ENCODE results near the gene OR2Y1. TPM values are rescaled to one million over a fixed set of nuclear protein-coding genes. Genes with fewer than 3 reads are reported as not detected.
"Not testable (repeated sequence)": the region's sequence is repeated elsewhere in the genome, so short reads cannot be mapped to it uniquely, and the experiment has no call there.

The OR2Y1 gene
- total RNA-seq, 2 experiments from 2014 or later = not detected

GRCh38 chr5:180703912-180704311 lies 35.9 kb downstream of the OR2Y1 start:
- no TSS peak for BruUV-seq (replicated peaks)
- H2AFZ ChIP-seq (ENCODE audit: low read length) = no peak overlapping the region
- no peaks in the 10 kb centered on the region for H3K4me1 ChIP-seq (ENCODE audit: insufficient read depth, low read length, poor library complexity, severe bottlenecking)
- H3K9me3 ChIP-seq (ENCODE audit: low read length) = no peaks in the 10 kb centered on the region
- no peak overlapping the region for H3K4me2 ChIP-seq (ENCODE audit: low read length)
- ChIA-PET POLR2A (no interaction called here), CTCF (ENCODE audit: unreplicated experiment) (no interaction called here)
- no peaks in the 10 kb centered on the region for H3K36me3 ChIP-seq (ENCODE audit: insufficient read depth, low read length)
- H3K4me3 ChIP-seq (ENCODE audit: low read depth, low read length, poor library complexity, severe bottlenecking) = no peak overlapping the region
- no peak overlapping the region for H3K27ac ChIP-seq (ENCODE audit: low read depth, low read length, poor library complexity, severe bottlenecking)
- no peaks in the 10 kb centered on the region for H3K9me2 ChIP-seq (ENCODE audit: insufficient read depth, low read length)
- no peak for DNase-seq (ENCODE audit: low spot score)
- intact Hi-C loops (cut with micrococcal nuclease; ENCODE audit: unreplicated experiment) = no loop called here
- H4K20me1 ChIP-seq (ENCODE audit: insufficient read depth, low read length) = no peaks in the 10 kb centered on the region
- no peaks in the 10 kb centered on the region for H3K79me2 ChIP-seq (ENCODE audit: insufficient read depth, low read depth, low read length)
- TF ChIP-seq CTCF (conservative IDR thresholded peaks at IDR 0.05; ENCODE audit: low read length) (no peak), EZH2phosphoT487 (IDR thresholded peaks at IDR 0.05; ENCODE audit: borderline replicate concordance, low read depth, low read length) (no peak)

GRCh38 chr5:180703371-180703770 lies 36.5 kb downstream of the OR2Y1 start:
- H4K20me1 ChIP-seq (ENCODE audit: insufficient read depth, low read length); POLR2A ChIA-PET; H3K9me2 ChIP-seq (ENCODE audit: insufficient read depth, low read length); H3K79me2 ChIP-seq (ENCODE audit: insufficient read depth, low read depth, low read length); BruUV-seq (replicated peaks); H3K4me1 ChIP-seq (ENCODE audit: insufficient read depth, low read length, poor library complexity, severe bottlenecking); DNase-seq (ENCODE audit: low spot score); CTCF ChIA-PET (ENCODE audit: unreplicated experiment); H3K9me3 ChIP-seq (ENCODE audit: low read length); intact Hi-C loops (cut with micrococcal nuclease; ENCODE audit: unreplicated experiment); H3K4me2 ChIP-seq (ENCODE audit: low read length); H2AFZ ChIP-seq (ENCODE audit: low read length); H3K36me3 ChIP-seq (ENCODE audit: insufficient read depth, low read length); H3K27ac ChIP-seq (ENCODE audit: low read depth, low read length, poor library complexity, severe bottlenecking); H3K4me3 ChIP-seq (ENCODE audit: low read depth, low read length, poor library complexity, severe bottlenecking): not testable (repeated sequence)

GRCh38 chr5:180700440-180700839 lies 39.4 kb downstream of the OR2Y1 start:
- H3K4me1 ChIP-seq (ENCODE audit: insufficient read depth, low read length, poor library complexity, severe bottlenecking); intact Hi-C loops (cut with micrococcal nuclease; ENCODE audit: unreplicated experiment): not testable (repeated sequence)

GRCh38 chr5:180699042-180699441 lies 40.8 kb downstream of the OR2Y1 start:
- ChIA-PET CTCF (ENCODE audit: unreplicated experiment) (no interaction called here), POLR2A (interaction anchor here (0.6 kb wide), 1 partner anchor 42 kb away, joined by 12 read pairs; no protein-coding TSS in a partner anchor)
- BruUV-seq (replicated peaks) = no TSS peak
- Histone ChIP-seq H3K4me2 (ENCODE audit: low read length) (no peak overlapping the region), H2AFZ (ENCODE audit: low read length) (no peak overlapping the region), H3K9me2 (ENCODE audit: insufficient read depth, low read length) (no peaks in the 10 kb centered on the region), H3K4me1 (ENCODE audit: insufficient read depth, low read length, poor library complexity, severe bottlenecking) (no peaks in the 10 kb centered on the region), H4K20me1 (ENCODE audit: insufficient read depth, low read length) (no peaks in the 10 kb centered on the region), H3K79me2 (ENCODE audit: insufficient read depth, low read depth, low read length) (no peaks in the 10 kb centered on the region), H3K4me3 (ENCODE audit: low read depth, low read length, poor library complexity, severe bottlenecking) (no peak overlapping the region), H3K9me3 (ENCODE audit: low read length) (0 out of 2 replicates have a peak, but pooled peaks cover 8% of the 10 kb centered on the region), H3K36me3 (ENCODE audit: insufficient read depth, low read length) (no peaks in the 10 kb centered on the region), H3K27ac (ENCODE audit: low read depth, low read length, poor library complexity, severe bottlenecking) (no peak overlapping the region)
- TF ChIP-seq CTCF (conservative IDR thresholded peaks at IDR 0.05; ENCODE audit: low read length) (no peak), EZH2phosphoT487 (IDR thresholded peaks at IDR 0.05; ENCODE audit: borderline replicate concordance, low read depth, low read length) (no peak)
- intact Hi-C loops (cut with micrococcal nuclease; ENCODE audit: unreplicated experiment) = no loop called here
- DNase-seq (ENCODE audit: low spot score) = no peak

More at GRCh38 chr5:180700440-180700839, 39.4 kb downstream of the OR2Y1 start:
- BruUV-seq (replicated peaks); H2AFZ ChIP-seq (ENCODE audit: low read length); H4K20me1 ChIP-seq (ENCODE audit: insufficient read depth, low read length); CTCF ChIA-PET (ENCODE audit: unreplicated experiment); POLR2A ChIA-PET; H3K9me3 ChIP-seq (ENCODE audit: low read length); H3K4me3 ChIP-seq (ENCODE audit: low read depth, low read length, poor library complexity, severe bottlenecking); H3K4me2 ChIP-seq (ENCODE audit: low read length); H3K9me2 ChIP-seq (ENCODE audit: insufficient read depth, low read length); H3K27ac ChIP-seq (ENCODE audit: low read depth, low read length, poor library complexity, severe bottlenecking); DNase-seq (ENCODE audit: low spot score); H3K36me3 ChIP-seq (ENCODE audit: insufficient read depth, low read length); H3K79me2 ChIP-seq (ENCODE audit: insufficient read depth, low read depth, low read length): not testable (repeated sequence)

Data from OCI-LY7 (cell line).